ENCODE measurements around the gene TUBA3D. TPM values are rescaled to one million over a fixed set of nuclear protein-coding genes. Genes with fewer than 3 reads are reported as not detected.
"Not testable (repeated sequence)": the region's sequence is repeated elsewhere in the genome, so short reads cannot be mapped to it uniquely, and the experiment has no call there.

Gene TUBA3D
- total RNA-seq, 1 donor from 2014 or later, result not detected

DNA sequence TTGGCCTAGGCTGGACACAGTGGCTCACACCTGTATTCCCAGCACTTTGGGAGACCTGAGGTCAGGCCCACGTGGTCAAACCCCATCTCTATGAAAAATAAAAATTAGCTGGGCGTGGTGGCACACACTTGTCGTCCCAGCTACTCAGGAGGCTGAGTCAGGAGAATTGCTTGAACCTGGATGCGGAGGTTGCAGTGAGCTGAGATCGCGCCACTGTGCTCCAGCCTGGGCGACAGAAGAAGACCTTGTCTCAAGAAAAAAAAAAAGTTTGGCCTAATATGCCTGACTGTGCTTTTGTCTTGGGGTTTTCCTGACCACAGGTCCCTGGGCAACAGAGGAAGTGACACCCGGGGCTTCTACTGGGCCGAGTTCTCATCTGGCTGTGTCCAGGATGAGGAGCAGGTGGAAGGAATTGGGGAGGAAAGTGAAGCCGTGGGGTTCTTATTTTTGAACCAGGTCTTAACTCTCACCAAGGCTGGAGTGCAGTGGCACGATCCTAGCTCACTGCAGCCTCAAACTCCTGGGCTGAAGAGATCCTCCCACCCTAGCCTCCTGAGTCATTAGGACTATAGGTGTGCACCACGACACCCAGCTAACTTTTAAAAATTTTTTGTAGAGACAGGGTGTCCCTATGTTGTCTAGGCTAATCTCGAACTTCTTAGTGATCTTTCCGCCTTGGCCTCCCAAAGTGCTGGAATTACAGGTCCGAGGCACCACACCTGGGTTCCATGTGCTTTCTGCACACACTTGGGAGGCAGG lies 38.7 kb downstream of the TUBA3D start:
- DNase-seq (ENCODE audit: low read depth), result not testable (repeated sequence)

DNA sequence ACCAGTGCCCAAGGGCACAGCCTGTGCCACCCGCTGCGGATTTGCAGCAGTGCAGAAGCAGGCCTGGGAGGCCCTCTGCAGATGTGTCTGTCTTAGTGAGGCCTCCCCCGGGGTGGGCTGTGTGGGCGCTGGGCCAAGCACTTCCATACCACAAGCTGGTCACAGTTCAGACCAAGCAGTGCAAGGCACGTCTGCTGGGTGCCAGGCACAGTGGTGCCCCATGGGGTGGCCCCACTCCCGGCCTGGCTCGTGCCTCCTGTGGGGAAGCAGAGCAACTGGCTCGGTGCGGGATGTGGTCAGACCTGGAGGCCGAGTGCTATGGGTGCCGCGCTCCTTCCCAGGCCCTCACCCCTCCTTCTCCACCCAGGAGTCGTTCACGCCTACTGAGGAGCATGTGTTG lies 39.3 kb downstream of the TUBA3D start:
- not testable (repeated sequence) for DNase-seq (ENCODE audit: low read depth)

DNA sequence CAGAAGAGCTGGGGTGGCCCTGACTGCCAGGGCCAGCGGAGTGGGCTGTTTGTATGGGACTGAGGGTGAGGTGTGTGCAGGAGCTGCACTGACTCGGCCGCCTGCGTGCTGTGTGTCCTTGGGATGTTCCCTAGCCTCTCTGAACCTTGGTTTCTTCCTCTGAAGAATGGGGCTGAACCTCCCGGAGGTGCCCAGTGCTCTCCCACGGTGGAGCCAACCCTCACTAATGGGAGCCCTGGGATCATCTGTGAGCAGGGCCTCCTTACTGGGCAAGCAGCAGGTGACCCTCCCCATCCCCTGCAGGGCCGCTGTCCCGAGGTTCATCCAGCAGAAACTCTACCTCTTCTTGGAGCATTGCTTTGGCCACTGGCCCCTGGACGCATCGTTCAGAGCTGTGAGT lies 40.1 kb downstream of the TUBA3D start:
- no peak for DNase-seq (ENCODE audit: low read depth)

GRCh38 chr2:131516621-131517020 lies 40.7 kb downstream of the TUBA3D start:
- DNase-seq (ENCODE audit: low read depth), result peak; percentile 43

DNA sequence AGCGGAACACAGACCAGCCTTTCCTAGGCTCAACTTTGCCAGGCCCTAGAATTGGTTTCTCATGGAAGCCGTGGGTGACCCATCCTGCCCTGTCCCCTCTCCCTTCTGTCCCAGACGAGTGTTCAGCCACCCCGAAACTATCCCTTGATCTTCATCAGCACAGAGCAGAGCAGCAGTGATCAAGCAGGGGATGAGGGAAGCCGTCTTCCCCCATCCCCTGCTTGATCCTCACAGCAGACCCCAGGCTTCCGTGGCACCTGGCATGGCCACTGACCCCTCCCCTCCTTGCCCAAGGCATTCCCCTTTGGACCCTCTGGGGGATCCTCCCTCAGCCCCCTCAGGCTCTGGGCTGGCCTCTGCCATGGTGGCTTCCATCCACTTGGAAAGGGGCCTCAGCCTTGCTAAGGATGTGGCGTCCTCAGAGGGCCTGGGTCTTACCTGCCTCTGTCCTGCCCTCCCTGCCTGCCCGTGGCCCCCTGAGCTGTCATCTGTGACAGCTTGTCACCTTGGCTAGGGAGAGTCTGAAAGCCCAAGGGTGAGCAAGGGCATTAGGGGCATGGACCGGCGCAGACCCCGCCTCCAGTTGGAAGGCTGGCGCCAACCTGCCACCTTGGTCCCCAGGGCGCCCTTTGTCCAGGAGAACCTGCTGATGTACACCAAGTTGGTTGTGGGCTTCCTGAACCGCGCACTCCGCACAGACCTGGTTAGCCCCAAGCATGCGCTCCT lies 41.4 kb downstream of the TUBA3D start:
- DNase-seq (ENCODE audit: low read depth), result no peak

GRCh38 chr2:131517856-131518255 lies 41.9 kb downstream of the TUBA3D start:
- not testable (repeated sequence) for DNase-seq (ENCODE audit: low read depth)

- DNase-seq (ENCODE audit: low read depth), result not testable (repeated sequence)
Measured at GRCh38 chr2:131518531-131518930, 42.6 kb downstream of the TUBA3D start.

- DNase-seq (ENCODE audit: low read depth), result no peak
Measured at GRCh38 chr2:131519466-131519865, 43.5 kb downstream of the TUBA3D start.

GRCh38 chr2:131519871-131520470 lies 44.1 kb downstream of the TUBA3D start:
- not testable (repeated sequence) for DNase-seq (ENCODE audit: low read depth)

- DNase-seq (ENCODE audit: low read depth), result no peak
Measured at GRCh38 chr2:131520526-131520925, 44.6 kb downstream of the TUBA3D start.

GRCh38 chr2:131521524-131521923 lies 45.6 kb downstream of the TUBA3D start:
- DNase-seq (ENCODE audit: low read depth), result not testable (repeated sequence)

- DNase-seq (ENCODE audit: low read depth), result no peak
Measured at GRCh38 chr2:131521961-131522781, 46.3 kb downstream of the TUBA3D start.

DNA sequence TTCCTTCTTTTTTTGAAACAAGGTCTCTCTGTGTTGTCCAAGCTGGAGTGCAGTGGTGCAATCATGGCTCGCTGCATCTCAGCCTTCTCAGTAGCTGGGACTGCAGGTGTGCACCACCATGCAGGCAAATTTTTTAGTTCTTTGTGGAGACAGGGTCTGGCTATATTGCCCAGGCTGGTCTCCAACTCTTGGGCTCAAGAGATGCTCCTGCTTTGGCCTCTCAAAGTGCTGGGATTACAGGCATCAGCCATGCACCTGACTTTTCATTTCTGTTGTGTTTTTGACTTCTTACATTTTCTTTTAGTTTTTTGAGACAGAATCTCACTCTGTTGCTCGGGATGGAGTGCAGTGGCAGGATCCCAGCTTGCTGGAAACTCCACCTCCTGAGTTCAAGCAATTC lies 49.3 kb downstream of the TUBA3D start:
- not testable (repeated sequence) for DNase-seq (ENCODE audit: low read depth)

DNA sequence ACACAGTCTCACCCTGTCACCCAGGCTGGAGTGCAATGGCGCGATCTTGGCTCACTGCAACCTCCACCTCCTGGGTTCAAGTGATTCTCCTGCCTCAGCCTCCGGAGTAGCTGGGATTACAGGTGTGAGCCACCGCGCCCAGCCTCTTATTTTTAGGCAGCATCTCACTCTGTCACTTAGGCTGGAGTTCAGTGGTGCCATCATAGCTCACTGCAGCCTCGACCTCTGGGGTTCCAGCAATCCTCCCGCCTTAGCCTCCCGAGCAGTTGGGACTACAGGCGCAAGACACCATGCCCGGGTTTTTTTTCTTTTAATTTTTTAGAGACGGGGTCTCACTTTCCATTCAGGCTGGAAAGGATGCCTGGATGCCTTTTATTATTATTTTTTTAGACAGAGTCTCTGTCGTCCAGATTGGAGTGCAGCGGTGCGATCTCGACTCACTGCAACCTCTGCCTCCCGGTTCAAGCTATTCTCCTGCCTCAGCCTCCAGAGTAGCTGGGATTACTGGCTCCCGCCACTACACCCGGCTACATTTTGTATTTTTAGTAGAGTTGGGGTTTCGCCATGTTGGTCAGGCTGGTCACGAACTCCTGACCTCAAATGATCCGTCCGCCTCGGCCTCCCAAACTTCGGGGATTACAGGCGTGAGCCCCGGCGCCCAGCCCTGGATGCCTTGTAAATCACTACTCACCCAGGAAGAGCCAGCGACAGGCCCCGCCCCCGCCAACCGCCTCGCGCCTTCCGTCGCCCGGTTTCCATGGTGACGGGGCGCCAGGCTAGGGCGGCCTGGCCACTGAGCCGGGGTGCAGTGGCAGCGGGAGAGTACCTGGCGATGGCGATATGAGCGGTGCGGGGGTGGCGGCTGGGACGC lies 51.4 kb downstream of the TUBA3D start, which contains the start of gene CCDC74A:
TSS of gene CCDC74A (plus strand) at position 758 of the 871 bp plus-strand sequence. CDS start at position 841, 83 bp downstream.
- peak; percentile 51 for DNase-seq (ENCODE audit: low read depth)

DNA sequence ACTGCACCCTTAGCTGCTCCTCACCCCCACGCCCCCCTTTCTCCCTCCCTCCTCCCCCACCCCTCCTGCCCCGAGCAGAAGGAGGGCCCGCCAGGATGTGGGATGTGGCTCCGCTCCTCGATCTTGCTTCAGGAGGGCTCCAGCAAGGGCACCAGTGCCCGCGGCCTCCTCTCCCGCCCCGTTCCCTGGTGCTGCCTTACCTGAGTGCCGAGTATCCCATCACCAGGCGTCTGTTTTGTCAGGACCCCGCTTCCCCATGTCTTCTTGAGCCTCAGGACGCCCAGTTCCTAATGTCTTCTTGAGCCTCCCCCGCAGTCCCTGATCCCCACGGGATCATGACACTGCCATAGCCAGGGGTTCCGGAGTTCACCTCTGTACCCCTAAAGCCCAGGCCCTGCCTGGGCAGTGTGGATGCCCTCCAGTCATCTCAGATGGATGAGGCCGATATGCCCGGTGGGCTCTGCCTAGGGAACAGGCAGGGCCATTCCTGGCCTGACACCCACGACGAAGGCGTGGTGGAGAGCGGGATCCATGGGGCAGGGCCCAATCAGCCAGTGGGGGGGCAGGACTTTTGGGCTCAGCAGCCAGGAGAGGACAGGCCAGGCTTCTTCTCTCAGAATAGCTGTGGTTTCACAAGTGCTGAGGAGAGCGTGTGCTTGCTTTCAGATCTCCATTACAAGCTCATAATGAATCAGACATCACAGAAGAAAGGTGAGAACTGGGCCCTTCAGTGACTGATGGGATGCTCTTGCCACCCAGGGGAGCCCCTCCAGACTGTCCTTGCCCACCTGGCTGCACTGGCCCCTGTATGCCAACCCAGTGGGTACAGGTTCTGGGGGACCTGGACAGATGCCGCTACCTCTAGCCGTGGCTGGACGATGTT lies 53.3 kb downstream of the TUBA3D start:
- DNase-seq (ENCODE audit: low read depth), result peak; percentile 57

DNA sequence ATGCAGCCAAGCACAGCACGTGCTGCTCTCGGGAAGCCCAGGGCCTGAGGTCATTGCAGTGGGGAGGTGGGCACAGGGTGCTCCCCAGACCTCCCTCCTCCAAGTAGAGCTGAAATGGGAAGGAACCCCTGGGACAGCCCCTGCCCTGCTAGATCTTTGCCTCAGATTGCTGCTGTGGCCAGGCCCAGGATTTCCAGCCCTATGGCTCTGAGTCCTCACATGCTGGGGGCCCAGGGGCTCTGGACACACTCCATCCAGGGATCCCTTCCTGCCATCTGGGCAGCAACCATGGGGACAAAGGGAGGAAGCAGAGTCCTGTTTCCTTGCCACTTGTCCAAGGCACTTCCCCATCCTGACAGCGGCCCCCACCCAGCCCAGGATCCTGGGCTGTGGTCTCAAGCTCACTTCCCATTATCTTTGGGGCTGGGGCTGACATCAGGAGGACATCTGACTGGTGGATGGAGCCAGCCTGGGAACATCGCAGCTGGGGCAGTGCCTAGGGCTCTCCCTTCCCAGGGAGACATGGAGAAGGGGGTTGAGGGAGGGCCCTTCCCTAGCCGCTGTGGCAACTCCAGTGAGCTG lies 54.0 kb downstream of the TUBA3D start:
- DNase-seq (ENCODE audit: low read depth), result not testable (repeated sequence)

DNA sequence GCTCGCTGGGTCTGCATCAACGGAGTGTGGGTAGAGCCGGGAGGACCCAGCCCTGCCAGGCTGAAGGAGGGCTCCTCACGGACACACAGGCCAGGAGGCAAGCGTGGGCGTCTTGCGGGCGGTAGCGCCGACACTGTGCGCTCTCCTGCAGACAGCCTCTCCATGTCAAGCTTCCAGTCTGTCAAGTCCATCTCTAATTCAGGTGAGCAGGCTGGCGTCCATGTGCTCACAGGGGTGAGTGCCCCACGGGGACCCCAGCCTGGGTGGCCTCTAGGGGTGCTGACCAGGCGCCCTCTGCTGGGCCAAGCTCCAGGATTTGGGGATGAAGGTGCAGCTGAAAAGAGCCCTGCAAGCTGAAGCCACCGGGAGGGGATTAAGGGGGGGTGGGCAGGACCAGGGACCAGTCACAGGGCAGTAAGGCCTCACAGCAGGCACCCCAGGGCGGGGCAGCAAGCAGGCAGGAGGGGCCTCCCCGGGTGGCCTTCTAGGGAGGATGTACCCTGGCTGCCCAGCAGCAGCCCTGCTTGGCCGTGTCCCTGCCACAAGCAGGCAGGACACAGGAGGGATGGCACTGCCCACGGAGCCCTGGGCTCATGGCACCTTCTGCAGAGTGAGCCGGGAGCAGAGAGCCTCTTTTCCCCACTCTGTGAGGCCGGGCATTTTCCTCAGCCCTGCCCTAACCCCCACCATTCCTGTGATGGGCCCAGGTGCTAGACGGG lies 54.9 kb downstream of the TUBA3D start:
- DNase-seq (ENCODE audit: low read depth), result not testable (repeated sequence)
